GM18870 (cell line): ENCODE data around the gene PSMB10.

Experiments
- ATAC-seq: cut with Tn5 transposase; IDR thresholded peaks from one replicate; pipeline ENCODE4 v1.9.1; 2021; ENCODE audit warnings: moderate library complexity; ENCODE audit not compliant: unreplicated experiment

Gene PSMB10

GRCh38 chr16:67897231-67897630 lies 39.4 kb downstream of the PSMB10 start:
- ATAC-seq = no peak

DNA sequence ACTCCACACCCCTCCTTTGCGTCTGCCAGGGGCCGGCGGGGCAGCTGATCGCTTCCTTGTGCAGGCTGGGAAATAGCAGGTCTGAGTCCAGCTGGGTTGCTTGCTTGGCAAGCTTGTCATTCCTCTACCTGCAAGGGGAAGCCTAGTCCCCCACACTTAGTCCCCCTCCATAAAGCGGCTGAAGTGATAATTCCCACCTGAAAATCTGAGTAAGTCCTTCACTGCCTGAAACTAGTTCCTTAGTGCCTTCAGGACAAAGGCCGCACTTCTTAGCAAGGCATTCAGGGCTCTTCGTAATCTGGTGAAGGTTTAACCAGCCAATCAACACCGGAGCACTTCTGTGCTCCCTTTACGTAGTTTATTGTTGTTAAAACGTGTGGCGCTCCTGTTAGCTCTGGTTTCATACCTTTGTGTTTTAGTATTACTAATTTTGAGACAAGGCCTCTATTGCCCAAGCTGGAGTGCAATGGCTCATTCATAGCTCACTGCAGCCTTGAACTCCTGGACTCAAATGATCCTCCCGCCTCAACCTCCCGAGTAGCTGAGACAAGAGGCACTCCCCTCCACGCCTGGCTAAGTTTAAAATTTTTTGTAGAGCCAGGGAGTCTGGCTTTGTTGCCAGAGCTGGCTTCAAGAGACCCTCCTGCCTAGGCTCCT lies 42.8 kb downstream of the PSMB10 start:
- peak; percentile 7 for ATAC-seq

GRCh38 chr16:67892899-67893742 lies 43.5 kb downstream of the PSMB10 start, which contains the start of gene PSKH1:
TSS of gene PSKH1 (plus strand) at chr16:67893254. CDS start at chr16:67908750, 15,496 bp downstream.
- ATAC-seq = peak; percentile 63

DNA sequence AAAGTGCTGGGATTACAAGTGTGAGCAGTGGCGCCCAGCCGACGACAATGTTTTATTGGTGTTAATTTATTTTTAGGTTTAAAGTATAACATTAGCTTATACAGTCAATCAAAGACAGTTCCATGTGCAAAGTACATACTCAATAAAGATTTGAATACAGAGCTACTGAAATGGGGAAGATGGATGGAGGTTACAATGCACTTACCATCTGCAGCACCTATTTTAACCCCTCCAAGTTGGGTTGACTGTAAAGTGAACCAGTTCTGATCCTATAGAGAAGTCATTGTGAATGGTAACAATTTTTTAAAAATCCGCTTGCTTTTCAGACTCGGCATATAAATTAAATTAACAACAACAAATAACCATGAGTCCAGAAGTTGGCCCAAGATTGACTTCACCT lies 44.3 kb downstream of the PSMB10 start:
- ATAC-seq = no peak

GRCh38 chr16:67888331-67888730 lies 48.3 kb downstream of the PSMB10 start:
- ATAC-seq = no peak

- no peak for ATAC-seq
Measured at GRCh38 chr16:67886387-67886786, 50.3 kb downstream of the PSMB10 start.

DNA sequence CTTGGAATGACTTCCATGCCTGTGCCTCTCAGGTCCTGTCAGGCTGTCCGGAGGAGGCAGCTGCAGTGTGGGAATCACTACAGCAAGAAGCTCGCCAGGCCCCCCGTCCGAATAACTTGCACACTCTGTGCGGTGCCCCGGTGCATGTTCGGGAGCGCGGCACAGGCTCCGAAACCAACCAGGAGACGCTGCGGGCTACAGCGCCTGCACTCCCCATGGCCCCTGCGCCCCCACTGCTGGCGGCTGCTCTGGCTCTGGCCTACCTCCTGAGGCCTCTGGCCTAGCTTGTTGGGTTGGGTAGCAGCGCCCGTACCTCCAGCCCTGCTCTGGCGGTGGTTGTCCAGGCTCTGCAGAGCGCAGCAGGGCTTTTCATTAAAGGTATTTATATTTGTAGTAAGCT lies 50.7 kb downstream of the PSMB10 start:
- no peak for ATAC-seq

GRCh38 chr16:67885545-67885944 lies 51.1 kb downstream of the PSMB10 start:
- no peak for ATAC-seq

- no peak for ATAC-seq
Measured at GRCh38 chr16:67884684-67885083, 52.0 kb downstream of the PSMB10 start, which contains the start of gene NRN1L. TSS of gene NRN1L (plus strand) at chr16:67884885. CDS start at chr16:67884904, 19 bp downstream.
